ENCODE data around the gene ZNF799. TPM values are rescaled to one million over a fixed set of nuclear protein-coding genes. Genes with fewer than 3 reads are reported as not detected.
"Not testable (repeated sequence)": the region's sequence is repeated elsewhere in the genome, so short reads cannot be mapped to it uniquely, and the experiment has no call there.

The ZNF799 gene
- total and polyA plus RNA-seq, 2 experiments from 2014 or later: 2.6 to 4.9 TPM

GRCh38 chr19:12411893-12412292, 10.8 kb upstream of the ZNF799 start:
- 96% methylated on average over 2 of the region's 2 CpGs for WGBS (ENCODE audit: low lambda C conversion rate, missing lambda C conversion rate)

GRCh38 chr19:12399901-12400632, 1.0 kb downstream of the ZNF799 start:
- Histone ChIP-seq H2AFZ (peak overlapping the region; percentile 94), H3K79me2 (peaks cover 37% of the 10 kb centered on the region), H3K4me3 (peak overlapping the region; percentile 78), H3K27ac (peak overlapping the region; percentile 89), H3K4me2 (peak overlapping the region; percentile 82)
- not testable (repeated sequence) for H3K36me3 ChIP-seq (replicated peaks; ENCODE audit: insufficient read depth, low read depth); H3K27me3 ChIP-seq; H3K9me3 ChIP-seq (ENCODE audit: low read depth); H3K4me1 ChIP-seq (ENCODE audit: insufficient read depth); H4K20me1 ChIP-seq (ENCODE audit: insufficient read depth, poor library complexity, severe bottlenecking); H3K9me2 ChIP-seq (replicated peaks; ENCODE audit: insufficient read depth)
- DNase-seq (ENCODE audit: low spot score): peak; percentile 26
- 2% methylated on average over 23 of the region's 23 CpGs for WGBS (ENCODE audit: low lambda C conversion rate, missing lambda C conversion rate)

More at GRCh38 chr19:12411893-12412292, 10.8 kb upstream of the ZNF799 start:
- Histone ChIP-seq H3K27me3 (no peaks in the 10 kb centered on the region), H4K20me1 (ENCODE audit: insufficient read depth, poor library complexity, severe bottlenecking) (no peaks in the 10 kb centered on the region), H2AFZ (no peak overlapping the region), H3K4me1 (ENCODE audit: insufficient read depth) (no peaks in the 10 kb centered on the region), H3K9me2 (replicated peaks; ENCODE audit: insufficient read depth) (no peaks in the 10 kb centered on the region), H3K4me3 (no peak overlapping the region), H3K9me3 (ENCODE audit: low read depth) (no peaks in the 10 kb centered on the region), H3K27ac (no peak overlapping the region), H3K36me3 (replicated peaks; ENCODE audit: insufficient read depth, low read depth) (no peaks in the 10 kb centered on the region), H3K4me2 (no peak overlapping the region), H3K79me2 (no peaks in the 10 kb centered on the region)
- DNase-seq (ENCODE audit: low spot score): no peak
- TF ChIP-seq EZH2 (IDR thresholded peaks at IDR 0.05; ENCODE audit: borderline replicate concordance): no peak

GRCh38 chr19:12391148-12391547, 9.9 kb downstream of the ZNF799 start:
- H3K4me2 ChIP-seq; DNase-seq (ENCODE audit: low spot score); H3K4me1 ChIP-seq (ENCODE audit: insufficient read depth); H3K9me3 ChIP-seq (ENCODE audit: low read depth); H3K27ac ChIP-seq; H3K9me2 ChIP-seq (replicated peaks; ENCODE audit: insufficient read depth); H3K27me3 ChIP-seq; H2AFZ ChIP-seq; H4K20me1 ChIP-seq (ENCODE audit: insufficient read depth, poor library complexity, severe bottlenecking); H3K4me3 ChIP-seq: not testable (repeated sequence)
- Histone ChIP-seq H3K79me2 (peaks cover 21% of the 10 kb centered on the region), H3K36me3 (replicated peaks; ENCODE audit: insufficient read depth, low read depth) (peaks cover 10% of the 10 kb centered on the region)
- 96% methylated on average over 6 of the region's 6 CpGs for WGBS (ENCODE audit: low lambda C conversion rate, missing lambda C conversion rate)

- H3K9me2 ChIP-seq (replicated peaks; ENCODE audit: insufficient read depth); H3K4me3 ChIP-seq; H3K27ac ChIP-seq; DNase-seq (ENCODE audit: low spot score); H3K4me1 ChIP-seq (ENCODE audit: insufficient read depth); H3K36me3 ChIP-seq (replicated peaks; ENCODE audit: insufficient read depth, low read depth); H3K9me3 ChIP-seq (ENCODE audit: low read depth); H3K79me2 ChIP-seq; H3K27me3 ChIP-seq; H3K4me2 ChIP-seq; H2AFZ ChIP-seq; H4K20me1 ChIP-seq (ENCODE audit: insufficient read depth, poor library complexity, severe bottlenecking): not testable (repeated sequence)
- WGBS (ENCODE audit: low lambda C conversion rate, missing lambda C conversion rate): 100% methylated on average over 2 of the region's 2 CpGs
Measured at GRCh38 chr19:12386365-12386764, 14.7 kb downstream of the ZNF799 start.

GRCh38 chr19:12380444-12380737, 20.7 kb downstream of the ZNF799 start:
- DNase-seq (ENCODE audit: low spot score): no peak
- no peak overlapping the region for H3K27ac ChIP-seq
- no peaks in the 10 kb centered on the region for H3K27me3 ChIP-seq
- 73% methylated on average over 2 of the region's 2 CpGs for WGBS (ENCODE audit: low lambda C conversion rate, missing lambda C conversion rate)
- peaks cover 15% of the 10 kb centered on the region for H3K9me3 ChIP-seq (ENCODE audit: low read depth)
- H3K9me2 ChIP-seq (replicated peaks; ENCODE audit: insufficient read depth): no peaks in the 10 kb centered on the region
- H3K4me1 ChIP-seq (ENCODE audit: insufficient read depth): no peaks in the 10 kb centered on the region
- H2AFZ ChIP-seq: no peak overlapping the region
- TF ChIP-seq CTCF (IDR thresholded peaks at IDR 0.05; ENCODE audit: poor library complexity): no peak
- TF ChIP-seq EZH2phosphoT487 (IDR thresholded peaks at IDR 0.05; ENCODE audit: low read depth, severe bottlenecking, unreplicated experiment): no peak
- TF ChIP-seq EZH2 (IDR thresholded peaks at IDR 0.05; ENCODE audit: borderline replicate concordance): no peak
- peaks cover 4% of the 10 kb centered on the region for H3K36me3 ChIP-seq (replicated peaks; ENCODE audit: insufficient read depth, low read depth)
- H4K20me1 ChIP-seq (ENCODE audit: insufficient read depth, poor library complexity, severe bottlenecking): no peaks in the 10 kb centered on the region
- no peaks in the 10 kb centered on the region for H3K79me2 ChIP-seq
- no peak overlapping the region for H3K4me3 ChIP-seq
- H3K4me2 ChIP-seq: no peak overlapping the region
